GM21423 (cell line): ENCODE results near the gene RIN3.

Source experiments
- ATAC-seq: cut with Tn5 transposase; IDR thresholded peaks from one replicate; pipeline ENCODE4 v1.9.1; 2021; ENCODE audit warnings: mild to moderate bottlenecking, moderate library complexity; ENCODE audit not compliant: unreplicated experiment

Gene RIN3

GRCh38 chr14:92552066-92552465 lies 38.5 kb downstream of the RIN3 start:
- no peak for ATAC-seq

- no peak for ATAC-seq
Measured at GRCh38 chr14:92553438-92553837, 39.9 kb downstream of the RIN3 start.

GRCh38 chr14:92555465-92556111 lies 42.0 kb downstream of the RIN3 start:
- ATAC-seq = no peak

GRCh38 chr14:92556255-92556741 lies 42.7 kb downstream of the RIN3 start:
- ATAC-seq = no peak

GRCh38 chr14:92556863-92557543 lies 43.4 kb downstream of the RIN3 start:
- ATAC-seq = no peak

GRCh38 chr14:92557544-92557912 lies 43.9 kb downstream of the RIN3 start:
- ATAC-seq = no peak

- no peak for ATAC-seq
Measured at GRCh38 chr14:92558319-92558718, 44.7 kb downstream of the RIN3 start.

- ATAC-seq = no peak
Measured at GRCh38 chr14:92559486-92559885, 45.9 kb downstream of the RIN3 start.

GRCh38 chr14:92560106-92560865 lies 46.7 kb downstream of the RIN3 start:
- no peak for ATAC-seq

GRCh38 chr14:92561906-92562479 lies 48.4 kb downstream of the RIN3 start:
- ATAC-seq = no peak

GRCh38 chr14:92563359-92563758 lies 49.8 kb downstream of the RIN3 start:
- ATAC-seq = peak; percentile 70

- no peak for ATAC-seq
Measured at GRCh38 chr14:92563765-92564285, 50.2 kb downstream of the RIN3 start.

- ATAC-seq = no peak
Measured at GRCh38 chr14:92564344-92565039, 50.9 kb downstream of the RIN3 start.

- no peak for ATAC-seq
Measured at GRCh38 chr14:92565040-92565717, 51.6 kb downstream of the RIN3 start.

- ATAC-seq = no peak
Measured at GRCh38 chr14:92565718-92566115, 52.1 kb downstream of the RIN3 start.

- ATAC-seq = no peak
Measured at GRCh38 chr14:92567173-92567725, 53.7 kb downstream of the RIN3 start.

- peak; percentile 74 for ATAC-seq
Measured at GRCh38 chr14:92568621-92569479, 55.3 kb downstream of the RIN3 start.

- ATAC-seq = no peak
Measured at GRCh38 chr14:92570674-92571262, 57.2 kb downstream of the RIN3 start.
